Motor neuron (in vitro differentiated cells): ENCODE measurements around the gene TMEM117. TPM values are rescaled to one million over a fixed set of nuclear protein-coding genes. Genes with fewer than 3 reads are reported as not detected.

Source experiments
- ATAC-seq, 8 experiments: fragments of 200-7000 bp; cut with Tn5 transposase; replicated peaks in 6 of 8; 2 replicates each; pipeline ENCODE4 v1.8.0; 2021; ENCODE audit warnings: mild to moderate bottlenecking in 8 of 8, moderate library complexity in 8 of 8
- H3K27ac ChIP-seq, 2 donors: fragments of 250-450 bp; sonication (Bioruptor Pico); 2 replicates each; pipeline ENCODE4 v1.9.0; 2021; ENCODE audit warnings: antibody characterized with exemption in 2 of 2, mild to moderate bottlenecking in 2 of 2, moderate library complexity in 1 of 2
- H3K4me1 ChIP-seq, 2 donors: fragments of 250-450 bp; sonication (Bioruptor Pico); replicated peaks in 1 of 2; 2 replicates each; pipeline ENCODE4 v1.6.1; 2021; ENCODE audit warnings: antibody characterized with exemption in 2 of 2, mild to moderate bottlenecking in 2 of 2, moderate library complexity in 1 of 2
- H3K4me3 ChIP-seq, 5 donors: fragments of 250-450 bp; sonication (Bioruptor Pico); 2 replicates each; pipeline ENCODE4 v1.9.0; 2021; ENCODE audit warnings: antibody characterized with exemption in 5 of 5, mild to moderate bottlenecking in 5 of 5, moderate library complexity in 4 of 5
- WGBS, 10 experiments: fragments of 450-650 bp; shearing (Covaris generic); methylation state at CpG; one replicate each; pipeline ENCODE4 v1.0.0; 2022; 5-methylcytosine and 5-hydroxymethylcytosine counted together
- in situ Hi-C, 9 experiments: fragments of 400-800 bp; cut with MboI; loops; one replicate each; pipeline ENCODE4 v1.15.0; 2021; ENCODE audit warnings: low sequenced_read_pairs in 9 of 9, low pct_unique_long_range_greater_than_20kb in 2 of 9; ENCODE audit not compliant: unreplicated experiment in 9 of 9
- total RNA-seq, 8 experiments: library from RNA; unstranded; fragments of 300-600 nt; gene quantifications; 2 replicates each; pipeline versions ENCODE4 v1.2.3 to v1.2.4, GENCODE V29; 2022

Gene TMEM117
- total RNA-seq, 8 experiments from 2014 or later, result 3.1 to 13.2 (median 7.0) TPM

- H3K4me1 ChIP-seq, result no peaks in the 10 kb centered on the region
- in situ Hi-C loops, result loop anchor here in 2 of 9 experiments (25.0 kb wide), 2 partner anchors 91 to 366 kb away; no protein-coding TSS in a partner anchor
- whole genome bisulfite sequencing, 10 experiments, result 46 to 100% (median 80%) methylated on average over 1 to 3 of the region's 3 CpGs
- no peak overlapping the region for H3K27ac ChIP-seq
- ATAC-seq, result no peak
- no peak overlapping the region for H3K4me3 ChIP-seq
Observed at GRCh38 chr12:43878050-43878449, 42.2 kb downstream of the TMEM117 start.

- no peak for ATAC-seq
- in situ Hi-C loops, result loop anchor here in 2 of 9 experiments (25.0 kb wide), 2 partner anchors 93 to 368 kb away; no protein-coding TSS in a partner anchor
- no peaks in the 10 kb centered on the region for H3K4me1 ChIP-seq
- no peak overlapping the region for H3K27ac ChIP-seq
- H3K4me3 ChIP-seq, result no peak overlapping the region
- 58 to 100% (median 81%) methylated on average over 1 of the region's 1 CpG; no CpG with 5 or more reads in 4 of the 10 experiments for WGBS, 10 experiments
Observed at GRCh38 chr12:43880547-43880946, 44.7 kb downstream of the TMEM117 start.

- ATAC-seq, result peak in 7 of 8 experiments; percentile 45 to 86 (median 72)
- WGBS, 10 experiments, result 0 to 25% (median 0%) methylated on average over 1 to 2 of the region's 2 CpGs; no CpG with 5 or more reads in 1 of the 10 experiments
- Histone ChIP-seq H3K4me1 (no peaks in the 10 kb centered on the region), H3K4me3 (no peak overlapping the region), H3K27ac (no peak overlapping the region)
- in situ Hi-C loops, result loop anchor here in 2 of 9 experiments (25.0 kb wide), 2 partner anchors 95 to 370 kb away; no protein-coding TSS in a partner anchor
Observed at GRCh38 chr12:43882578-43883178, 46.8 kb downstream of the TMEM117 start.

GRCh38 chr12:43883311-43883710, 47.4 kb downstream of the TMEM117 start:
- in situ Hi-C loops, result loop anchor here in 2 of 9 experiments (25.0 kb wide), 2 partner anchors 96 to 371 kb away; no protein-coding TSS in a partner anchor
- 13 to 92% (median 65%) methylated on average over 1 to 2 of the region's 2 CpGs for WGBS, 10 experiments
- Histone ChIP-seq H3K27ac (no peak overlapping the region), H3K4me1 (no peaks in the 10 kb centered on the region), H3K4me3 (no peak overlapping the region)
- no peak for ATAC-seq

GRCh38 chr12:43883748-43884147, 47.9 kb downstream of the TMEM117 start:
- H3K4me3 ChIP-seq, result no peak overlapping the region
- 100% methylated on average over 1 to 2 of the region's 2 CpGs; no CpG with 5 or more reads in 7 of the 10 experiments for WGBS, 10 experiments
- in situ Hi-C loops, result loop anchor here in 2 of 9 experiments (25.0 kb wide), 2 partner anchors 96 to 371 kb away; no protein-coding TSS in a partner anchor
- ATAC-seq, result no peak
- H3K27ac ChIP-seq, result no peak overlapping the region
- no peaks in the 10 kb centered on the region for H3K4me1 ChIP-seq

GRCh38 chr12:43884683-43885410, 49.0 kb downstream of the TMEM117 start:
- WGBS, 10 experiments, result 79 to 100% (median 92%) methylated on average over 3 to 8 of the region's 8 CpGs; no CpG with 5 or more reads in 1 of the 10 experiments
- Histone ChIP-seq H3K4me3 (no peak overlapping the region), H3K27ac (no peak overlapping the region), H3K4me1 (no peaks in the 10 kb centered on the region)
- in situ Hi-C loops, result loop anchor here in 2 of 9 experiments (25.0 kb wide), 2 partner anchors 98 to 373 kb away; no protein-coding TSS in a partner anchor
- peak in 5 of 8 experiments; percentile 56 to 76 (median 66) for ATAC-seq

DNA sequence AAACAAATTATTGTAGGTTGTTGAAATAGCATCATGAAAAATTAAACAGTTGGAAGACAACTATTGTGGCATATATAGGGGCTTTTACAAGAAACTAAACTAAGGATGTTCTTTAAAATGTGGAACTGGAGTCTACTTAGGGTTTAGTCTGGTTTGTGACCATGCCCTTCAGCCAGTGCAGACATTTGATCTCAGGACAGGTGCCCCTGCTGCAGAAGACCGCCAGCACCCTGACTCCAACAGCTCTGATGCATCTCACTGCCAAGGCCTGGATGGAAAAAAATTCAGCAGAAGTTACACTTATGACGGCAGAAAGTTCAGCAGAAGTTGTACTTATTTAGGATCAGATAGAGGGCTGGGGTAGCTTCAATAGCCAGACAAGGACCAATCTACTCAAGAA, 51.5 kb downstream of the TMEM117 start:
- 50 to 100% (median 95%) methylated on average over 1 to 2 of the region's 2 CpGs; no CpG with 5 or more reads in 3 of the 10 experiments for WGBS, 10 experiments
- Histone ChIP-seq H3K27ac (no peak overlapping the region), H3K4me1 (no peaks in the 10 kb centered on the region), H3K4me3 (no peak overlapping the region)
- no peak for ATAC-seq
- in situ Hi-C loops, result loop anchor here in 2 of 9 experiments (25.0 kb wide), 2 partner anchors 100 to 375 kb away; no protein-coding TSS in a partner anchor

DNA sequence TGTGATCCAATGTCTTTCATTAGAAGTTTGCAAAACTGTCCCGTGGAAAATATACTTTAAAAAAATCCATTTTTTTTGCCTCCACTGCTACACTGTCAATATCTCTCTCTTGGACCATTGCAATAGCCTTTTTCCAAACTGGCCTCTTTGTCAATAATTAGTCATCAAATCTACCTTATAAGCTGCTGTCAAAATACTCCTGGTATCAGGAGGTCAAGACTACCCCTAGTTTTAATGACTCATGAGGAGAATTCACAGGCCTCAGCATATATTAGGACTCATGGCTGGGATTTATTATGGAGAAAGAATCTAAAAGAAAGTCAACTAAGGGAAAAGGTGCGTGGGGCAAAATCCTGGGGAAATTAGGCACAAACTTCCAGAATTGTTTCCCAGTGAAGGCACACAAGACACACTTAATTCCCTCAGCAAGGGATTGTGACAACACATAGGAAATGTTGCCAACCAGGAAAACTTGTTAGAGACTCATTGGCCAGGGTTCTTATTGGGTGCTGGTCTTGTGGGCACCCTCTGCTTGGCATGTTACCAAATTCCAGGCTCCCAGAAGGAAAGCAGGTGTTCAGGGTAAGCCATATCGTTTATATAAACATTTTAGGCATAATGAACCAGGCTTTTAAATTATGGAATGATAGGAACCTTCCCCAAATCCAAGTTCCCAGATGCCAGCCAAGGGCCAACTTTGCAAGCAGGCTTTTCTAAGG, 56.1 kb downstream of the TMEM117 start:
- Histone ChIP-seq H3K4me3 (no peak overlapping the region), H3K27ac (no peak overlapping the region), H3K4me1 (no peaks in the 10 kb centered on the region)
- in situ Hi-C loops, result loop anchor here in 2 of 9 experiments (25.0 kb wide), 2 partner anchors 105 to 380 kb away; no protein-coding TSS in a partner anchor
- ATAC-seq, result no peak
- 50 to 100% (median 88%) methylated on average over 1 to 3 of the region's 3 CpGs for WGBS, 10 experiments

GRCh38 chr12:43893670-43894069, 57.8 kb downstream of the TMEM117 start:
- Histone ChIP-seq H3K4me3 (no peak overlapping the region), H3K27ac (no peak overlapping the region), H3K4me1 (no peaks in the 10 kb centered on the region)
- 60 to 100% (median 94%) methylated on average over 1 to 2 of the region's 2 CpGs; no CpG with 5 or more reads in 1 of the 10 experiments for WGBS, 10 experiments
- no peak for ATAC-seq
- in situ Hi-C loops, result loop anchor here in 2 of 9 experiments (25.0 kb wide), 2 partner anchors 106 to 381 kb away; no protein-coding TSS in a partner anchor

GRCh38 chr12:43895580-43896206, 59.8 kb downstream of the TMEM117 start:
- 0 to 100% (median 25%) methylated on average over 1 of the region's 1 CpG; no CpG with 5 or more reads in 3 of the 10 experiments for WGBS, 10 experiments

GRCh38 chr12:43896496-43896895, 60.6 kb downstream of the TMEM117 start:
- no peak overlapping the region for H3K27ac ChIP-seq
- WGBS, 10 experiments, result 87 to 100% (median 100%) methylated on average over 1 of the region's 1 CpG; no CpG with 5 or more reads in 2 of the 10 experiments
- ATAC-seq, result peak in 3 of 8 experiments; percentile 66 to 67 (median 67)
- no peaks in the 10 kb centered on the region for H3K4me1 ChIP-seq
- in situ Hi-C loops, result loop anchor here in 2 of 9 experiments (25.0 kb wide), 2 partner anchors 109 to 384 kb away; no protein-coding TSS in a partner anchor
- H3K4me3 ChIP-seq, result no peak overlapping the region

More at GRCh38 chr12:43895580-43896206, 59.8 kb downstream of the TMEM117 start:
- Histone ChIP-seq H3K4me3 (no peak overlapping the region), H3K4me1 (no peaks in the 10 kb centered on the region), H3K27ac (no peak overlapping the region)
- ATAC-seq, result peak in 3 of 8 experiments; percentile 50 to 76 (median 70)
- in situ Hi-C loops, result loop anchor here in 2 of 9 experiments (25.0 kb wide), 2 partner anchors 108 to 383 kb away; no protein-coding TSS in a partner anchor

GRCh38 chr12:43898474-43898873, 62.6 kb downstream of the TMEM117 start:
- 48 to 85% (median 63%) methylated on average over 1 to 3 of the region's 3 CpGs; no CpG with 5 or more reads in 3 of the 10 experiments for WGBS, 10 experiments
- Histone ChIP-seq H3K4me1 (no peaks in the 10 kb centered on the region), H3K4me3 (no peak overlapping the region), H3K27ac (no peak overlapping the region)
- in situ Hi-C loops, result loop anchor here in 2 of 9 experiments (25.0 kb wide), 2 partner anchors 111 to 386 kb away; no protein-coding TSS in a partner anchor
- ATAC-seq, result no peak
